Lung (tissue), 12 donors: Measurements from ENCODE around the gene CYSRT1. TPM values are rescaled to one million over a fixed set of nuclear protein-coding genes. Genes with fewer than 3 reads are reported as not detected.

Experiments
- ATAC-seq: fragments of 200-7000 bp; cut with Tn5 transposase; one replicate; pipeline ENCODE4 v1.9.1; 2020; ENCODE audit warnings: moderate number of reproducible peaks; ENCODE audit not compliant: insufficient read depth, low FRiP score
- DNase-seq, 3 donors: peaks; one replicate each; pipeline ENCODE4 v3.0.0-alpha.2; 2013 to 2017
- H3K27ac ChIP-seq, 2 donors: one replicate each; pipeline ENCODE4 v1.5.1; 2013; ENCODE audit warnings: mild to moderate bottlenecking in 2 of 2, moderate library complexity in 2 of 2, control low read depth in 1 of 2, inconsistent platforms in 1 of 2, low read depth in 1 of 2, low read length in 1 of 2
- H3K27me3 ChIP-seq, 3 donors: one replicate each; pipeline ENCODE4 v1.5.1; 2013; ENCODE audit warnings: low read length in 2 of 3; ENCODE audit not compliant: control insufficient read depth in 3 of 3, insufficient read depth in 3 of 3
- H3K36me3 ChIP-seq, 4 donors: one replicate each; pipeline ENCODE4 v1.5.1; 2013; ENCODE audit warnings: low read length in 4 of 4, mild to moderate bottlenecking in 1 of 4, moderate library complexity in 1 of 4; ENCODE audit not compliant: control insufficient read depth in 4 of 4, insufficient read depth in 4 of 4
- H3K4me1 ChIP-seq, 5 donors: one replicate each; pipeline ENCODE4 v1.5.1; 2013; ENCODE audit warnings: low read length in 5 of 5, mild to moderate bottlenecking in 2 of 5, moderate library complexity in 1 of 5; ENCODE audit not compliant: control insufficient read depth in 5 of 5, insufficient read depth in 5 of 5
- H3K4me3 ChIP-seq: one replicate; pipeline ENCODE4 v1.5.1; 2013; ENCODE audit warnings: mild to moderate bottlenecking, control low read depth, moderate library complexity
- H3K9ac ChIP-seq, 2 donors: one replicate each; pipeline ENCODE4 v1.5.1; 2013; ENCODE audit warnings: low read length in 2 of 2, control low read depth in 1 of 2; ENCODE audit not compliant: insufficient read depth in 1 of 2
- H3K9me3 ChIP-seq, 4 donors: one replicate each; pipeline ENCODE4 v1.5.1; 2013; ENCODE audit warnings: low read length in 3 of 4, mild to moderate bottlenecking in 1 of 4, moderate library complexity in 1 of 4; ENCODE audit not compliant: control insufficient read depth in 4 of 4, insufficient read depth in 3 of 4
- WGBS, 2 donors: extraction: QIAGEN DNeasy Blood & Tissue Kit; methylation state at CpG; one replicate each; pipeline ENCODE4 v1.1.7; 2013; 5-methylcytosine and 5-hydroxymethylcytosine counted together
- polyA plus RNA-seq, 2 donors: library from polyadenylated mRNA; stranded (reverse); fragments of 200-250 nt; gene quantifications; one replicate each; pipeline ENCODE4 v1.2.1, GENCODE V29; 2013
- total RNA-seq, 2 donors: library from RNA; depleted of rRNA in 1 of 2; stranded (reverse); fragments of >200 nt in 1 of 2; gene quantifications; one replicate each; pipeline ENCODE4 v1.2.1, GENCODE V29; 2014 to 2021
- TF ChIP-seq, protein P1 (sequence below): IDR thresholded peaks from 2 replicates; pipeline ENCODE4 v1.5.1; 2012; ENCODE audit warnings: mild to moderate bottlenecking; ENCODE audit errors: control extremely low read depth, extremely low read depth
- donor health status: control.
- donor health status: control.
- donor health status: Bipolar disorder and iron deficiency.
- donor health status: healthy.
- donor health status: DM: yes; HTN: yes; CAD: no.

Gene CYSRT1
- total and polyA plus RNA-seq, 4 donors = 0.70 to 2.7 (median 0.92) TPM; not detected in 1

DNA sequence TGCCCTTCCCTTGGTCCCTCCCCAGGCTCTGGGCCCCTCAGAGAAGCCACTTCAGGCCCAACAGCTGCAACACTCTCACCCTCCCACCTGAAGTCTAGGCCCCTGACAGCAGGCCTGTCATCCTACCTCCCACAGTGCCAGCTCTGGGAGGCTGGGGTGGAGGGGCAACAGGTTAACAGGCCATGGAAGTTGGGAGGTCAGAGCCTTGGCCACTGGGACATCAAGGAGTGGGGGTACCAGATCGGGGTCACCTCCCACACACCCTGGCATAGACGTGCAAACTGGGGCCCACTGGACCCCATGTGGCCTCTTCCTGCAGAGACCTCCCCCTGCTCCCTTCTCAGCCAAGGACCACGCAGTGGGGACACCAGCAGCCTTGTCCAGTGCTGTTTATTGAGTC is 33.7 kb upstream of the CYSRT1 start:
- TF ChIP-seq, protein P1, sequence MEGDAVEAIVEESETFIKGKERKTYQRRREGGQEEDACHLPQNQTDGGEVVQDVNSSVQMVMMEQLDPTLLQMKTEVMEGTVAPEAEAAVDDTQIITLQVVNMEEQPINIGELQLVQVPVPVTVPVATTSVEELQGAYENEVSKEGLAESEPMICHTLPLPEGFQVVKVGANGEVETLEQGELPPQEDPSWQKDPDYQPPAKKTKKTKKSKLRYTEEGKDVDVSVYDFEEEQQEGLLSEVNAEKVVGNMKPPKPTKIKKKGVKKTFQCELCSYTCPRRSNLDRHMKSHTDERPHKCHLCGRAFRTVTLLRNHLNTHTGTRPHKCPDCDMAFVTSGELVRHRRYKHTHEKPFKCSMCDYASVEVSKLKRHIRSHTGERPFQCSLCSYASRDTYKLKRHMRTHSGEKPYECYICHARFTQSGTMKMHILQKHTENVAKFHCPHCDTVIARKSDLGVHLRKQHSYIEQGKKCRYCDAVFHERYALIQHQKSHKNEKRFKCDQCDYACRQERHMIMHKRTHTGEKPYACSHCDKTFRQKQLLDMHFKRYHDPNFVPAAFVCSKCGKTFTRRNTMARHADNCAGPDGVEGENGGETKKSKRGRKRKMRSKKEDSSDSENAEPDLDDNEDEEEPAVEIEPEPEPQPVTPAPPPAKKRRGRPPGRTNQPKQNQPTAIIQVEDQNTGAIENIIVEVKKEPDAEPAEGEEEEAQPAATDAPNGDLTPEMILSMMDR = no peak
- Histone ChIP-seq H3K27me3 (no peaks in the 10 kb centered on the region), H3K4me1 (peaks cover 14 to 34% (median 20%) of the 10 kb centered on the region in 5 donors), H3K27ac (no peak overlapping the region), H3K9ac (no peak overlapping the region), H3K9me3 (no peaks in the 10 kb centered on the region), H3K36me3 (peaks cover 0 to 24% (median 5%) of the 10 kb centered on the region in 4 donors), H3K4me3 (no peak overlapping the region)
- DNase-seq (no peak), ATAC-seq (no peak)
- WGBS, 2 donors = 85 to 87% methylated on average over 3 of the region's 3 CpGs

DNA sequence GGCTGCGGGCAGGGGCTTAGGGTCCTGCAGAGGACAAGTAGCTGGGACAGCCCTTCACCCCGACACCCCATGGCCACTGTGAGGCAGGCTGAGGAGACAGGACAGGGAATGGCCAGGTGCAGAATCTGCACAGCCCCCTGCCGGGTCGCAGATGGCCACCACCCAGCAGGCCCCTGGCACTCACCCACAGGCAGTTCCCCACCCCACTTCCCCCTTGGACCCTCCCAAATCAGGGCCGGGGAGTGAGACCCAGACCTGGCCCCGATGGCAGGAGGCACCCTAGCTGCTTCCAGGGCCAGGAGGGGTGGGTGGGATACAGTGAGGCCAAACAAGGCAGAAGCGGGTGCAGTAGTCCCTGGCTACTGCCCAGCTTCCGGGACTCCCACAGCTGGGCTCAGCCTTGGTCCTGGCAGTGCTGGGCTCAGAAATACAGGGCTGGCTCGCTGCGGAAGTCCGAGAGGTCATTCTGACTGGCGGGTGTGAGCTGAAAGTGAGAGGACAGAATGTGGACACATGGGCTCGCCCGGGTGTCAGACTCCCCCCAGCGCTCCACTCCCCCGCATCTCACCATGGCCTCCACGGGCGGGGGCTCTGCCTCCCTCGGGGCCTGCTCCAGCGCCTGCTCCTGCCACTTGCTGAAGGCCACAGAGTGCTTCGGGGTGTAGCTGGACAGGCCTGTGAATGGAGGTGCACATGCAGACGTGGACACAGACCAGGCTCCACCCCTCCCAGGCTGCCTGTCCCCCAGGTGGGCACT is 33.1 kb upstream of the CYSRT1 start:
- Histone ChIP-seq H3K27ac (no peak overlapping the region), H3K27me3 (no peaks in the 10 kb centered on the region), H3K9ac (no peak overlapping the region), H3K4me3 (no peak overlapping the region), H3K36me3 (peaks cover 0 to 19% (median 4%) of the 10 kb centered on the region in 4 donors), H3K9me3 (no peaks in the 10 kb centered on the region), H3K4me1 (peaks cover 14 to 28% (median 16%) of the 10 kb centered on the region in 5 donors)
- DNase-seq (no peak), ATAC-seq (no peak)
- TF ChIP-seq, protein P1 = no peak
- WGBS, 2 donors = 90 to 93% methylated on average over 22 of the region's 22 CpGs

DNA sequence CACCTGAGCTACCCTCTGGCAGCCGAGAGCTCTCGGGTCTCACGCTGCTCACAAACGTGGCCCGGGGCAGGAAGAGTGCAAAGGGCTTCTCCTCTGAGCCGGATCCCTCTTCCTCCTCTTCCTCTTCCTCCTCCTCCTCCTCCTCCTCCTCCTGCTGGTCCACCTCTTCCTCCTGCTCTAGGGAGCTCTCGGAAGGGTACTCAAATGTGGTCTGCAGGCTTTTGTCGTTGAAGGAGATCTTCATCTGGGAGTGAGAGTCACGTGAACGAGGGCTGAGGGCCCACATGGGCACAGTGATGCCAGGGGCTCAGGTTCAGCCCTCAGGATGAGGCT is 32.6 kb upstream of the CYSRT1 start:
- TF ChIP-seq, protein P1 = no peak
- no peak overlapping the region for H3K9ac ChIP-seq
- no peak overlapping the region for H3K4me3 ChIP-seq
- peaks cover 0 to 19% (median 4%) of the 10 kb centered on the region in 4 donors for H3K36me3 ChIP-seq
- no peak for DNase-seq
- 79 to 82% methylated on average over 9 to 10 of the region's 10 CpGs for WGBS, 2 donors
- H3K4me1 ChIP-seq = peaks cover 11 to 23% (median 14%) of the 10 kb centered on the region in 5 donors
- no peak for ATAC-seq
- H3K27me3 ChIP-seq = no peaks in the 10 kb centered on the region
- no peaks in the 10 kb centered on the region for H3K9me3 ChIP-seq
- H3K27ac ChIP-seq = no peak overlapping the region

DNA sequence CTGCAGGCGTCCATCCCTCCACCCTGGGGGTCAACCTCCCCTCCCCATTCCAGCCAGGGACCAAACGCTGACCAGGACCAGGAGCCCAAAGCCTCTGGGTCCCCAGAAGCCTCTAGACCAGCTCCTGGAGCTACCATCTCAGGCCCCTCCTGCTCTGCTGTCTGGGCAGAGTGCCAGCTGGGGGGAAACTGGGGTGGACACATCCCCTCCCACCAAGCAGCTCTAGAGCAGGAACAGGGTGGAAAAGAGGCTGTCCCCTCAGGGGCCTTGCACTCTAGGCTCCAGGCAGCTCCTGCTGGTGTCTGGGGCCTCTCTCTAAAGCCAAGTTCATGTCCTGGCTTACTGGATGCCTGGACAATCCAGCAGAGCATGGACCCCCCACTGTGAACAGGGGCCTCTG is 32.1 kb upstream of the CYSRT1 start:
- Histone ChIP-seq H3K4me3 (no peak overlapping the region), H3K9ac (no peak overlapping the region), H3K9me3 (no peaks in the 10 kb centered on the region), H3K4me1 (peaks cover 8 to 21% (median 13%) of the 10 kb centered on the region in 5 donors), H3K27me3 (no peaks in the 10 kb centered on the region), H3K36me3 (peaks cover 0 to 19% (median 4%) of the 10 kb centered on the region in 4 donors), H3K27ac (no peak overlapping the region)
- DNase-seq (no peak), ATAC-seq (no peak)
- WGBS, 2 donors = 85 to 93% methylated on average over 2 of the region's 2 CpGs
- TF ChIP-seq, protein P1 = no peak
